LNCAP (cell line): ENCODE results near the gene RHBDF2.

ENCODE experiments used
- TF ChIP-seq, protein P1 (sequence below): fragments of 450-650 bp; IDR thresholded peaks from 2 replicates; pipeline ENCODE4 v1.5.1; 2017; ENCODE audit warnings: mild to moderate bottlenecking

Gene RHBDF2

DNA sequence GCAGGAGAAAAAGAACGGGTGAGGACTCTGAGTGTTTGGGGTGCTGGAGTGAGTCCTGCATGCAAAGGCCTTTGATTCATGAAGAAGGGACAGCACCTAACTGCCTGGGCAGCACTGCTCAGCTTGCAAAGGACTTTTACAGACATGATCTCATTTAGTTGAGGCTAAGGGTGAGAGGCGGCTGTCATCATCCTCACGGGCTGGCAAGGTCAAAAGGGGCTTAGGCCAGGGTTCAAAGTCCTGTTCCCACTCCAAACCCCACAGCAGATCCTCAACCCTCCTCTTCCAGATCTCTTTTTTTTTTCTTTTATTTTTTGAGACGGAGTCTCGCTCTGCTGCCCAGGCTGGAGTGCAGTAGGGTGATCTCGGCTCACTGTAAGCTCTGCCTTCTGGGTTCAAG lies 4.8 kb downstream of the RHBDF2 start:
- TF ChIP-seq, protein P1, sequence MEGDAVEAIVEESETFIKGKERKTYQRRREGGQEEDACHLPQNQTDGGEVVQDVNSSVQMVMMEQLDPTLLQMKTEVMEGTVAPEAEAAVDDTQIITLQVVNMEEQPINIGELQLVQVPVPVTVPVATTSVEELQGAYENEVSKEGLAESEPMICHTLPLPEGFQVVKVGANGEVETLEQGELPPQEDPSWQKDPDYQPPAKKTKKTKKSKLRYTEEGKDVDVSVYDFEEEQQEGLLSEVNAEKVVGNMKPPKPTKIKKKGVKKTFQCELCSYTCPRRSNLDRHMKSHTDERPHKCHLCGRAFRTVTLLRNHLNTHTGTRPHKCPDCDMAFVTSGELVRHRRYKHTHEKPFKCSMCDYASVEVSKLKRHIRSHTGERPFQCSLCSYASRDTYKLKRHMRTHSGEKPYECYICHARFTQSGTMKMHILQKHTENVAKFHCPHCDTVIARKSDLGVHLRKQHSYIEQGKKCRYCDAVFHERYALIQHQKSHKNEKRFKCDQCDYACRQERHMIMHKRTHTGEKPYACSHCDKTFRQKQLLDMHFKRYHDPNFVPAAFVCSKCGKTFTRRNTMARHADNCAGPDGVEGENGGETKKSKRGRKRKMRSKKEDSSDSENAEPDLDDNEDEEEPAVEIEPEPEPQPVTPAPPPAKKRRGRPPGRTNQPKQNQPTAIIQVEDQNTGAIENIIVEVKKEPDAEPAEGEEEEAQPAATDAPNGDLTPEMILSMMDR: no peak

DNA sequence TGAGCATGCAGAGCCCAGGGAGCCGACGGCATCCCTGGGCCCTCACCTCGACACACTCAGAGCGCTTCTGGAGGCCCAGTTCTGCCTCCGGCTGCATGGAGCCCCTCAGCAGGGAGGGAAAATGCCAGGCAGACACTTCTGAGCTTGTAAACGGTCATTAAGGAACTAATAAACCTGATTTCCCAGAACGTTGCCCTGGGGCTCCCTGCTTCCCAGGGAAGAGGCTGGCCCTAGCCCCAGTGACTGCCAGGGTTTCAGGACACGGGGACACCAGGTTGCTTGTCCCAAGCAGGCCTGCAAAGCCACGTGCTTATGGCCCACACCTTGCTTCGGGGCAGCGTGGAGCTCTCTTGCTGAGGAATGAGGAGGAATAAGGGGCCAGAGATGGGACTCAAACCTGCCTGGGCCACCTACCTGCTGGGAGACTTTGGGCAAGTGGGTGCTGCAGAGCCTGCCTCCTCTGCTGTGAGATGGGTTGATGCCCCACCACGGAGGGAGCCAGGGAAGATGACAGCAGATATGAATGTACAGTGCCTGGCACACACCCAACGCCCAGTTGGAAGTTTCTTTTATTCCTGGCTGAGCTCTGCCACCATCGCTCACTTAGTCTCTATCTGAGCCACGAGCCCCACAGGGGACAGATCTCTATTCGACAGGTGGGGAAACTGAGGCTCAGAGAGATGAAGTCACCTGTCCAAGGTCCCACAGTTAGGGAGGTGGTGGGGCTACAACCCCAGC lies 5.4 kb downstream of the RHBDF2 start:
- TF ChIP-seq, protein P1: no peak

DNA sequence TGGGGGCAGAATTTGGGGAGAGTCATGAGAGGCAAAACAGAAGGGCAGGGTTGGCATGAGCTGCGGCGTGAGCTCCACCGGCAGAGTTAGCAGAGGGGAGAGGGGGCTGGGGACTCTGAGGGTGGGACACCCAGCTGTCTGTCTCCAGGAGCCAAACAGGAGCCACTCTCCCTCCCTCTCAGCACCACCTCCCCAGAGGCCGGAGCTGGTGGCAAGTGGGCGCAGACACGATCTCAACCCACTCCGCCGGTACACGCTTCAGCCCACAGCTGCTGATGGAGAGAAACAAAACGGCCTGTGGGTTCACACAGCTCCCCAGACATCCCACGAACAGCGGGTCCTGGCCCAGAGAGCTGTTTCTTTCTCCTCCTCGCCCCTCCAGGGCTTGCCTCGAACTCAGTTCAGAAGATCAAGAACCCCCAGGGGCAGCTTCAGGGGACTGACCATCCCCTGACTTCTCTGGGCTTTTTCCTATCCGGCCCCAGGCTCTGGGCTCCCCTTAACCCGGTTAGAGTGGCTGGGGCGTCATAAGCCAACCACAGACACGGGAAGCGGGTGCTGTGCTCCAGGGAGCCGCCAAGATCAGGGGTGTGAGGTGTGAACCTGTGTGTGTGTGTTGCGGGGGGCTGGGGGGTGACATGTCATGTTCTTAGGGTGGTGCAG lies 7.6 kb downstream of the RHBDF2 start:
- TF ChIP-seq, protein P1: no peak

DNA sequence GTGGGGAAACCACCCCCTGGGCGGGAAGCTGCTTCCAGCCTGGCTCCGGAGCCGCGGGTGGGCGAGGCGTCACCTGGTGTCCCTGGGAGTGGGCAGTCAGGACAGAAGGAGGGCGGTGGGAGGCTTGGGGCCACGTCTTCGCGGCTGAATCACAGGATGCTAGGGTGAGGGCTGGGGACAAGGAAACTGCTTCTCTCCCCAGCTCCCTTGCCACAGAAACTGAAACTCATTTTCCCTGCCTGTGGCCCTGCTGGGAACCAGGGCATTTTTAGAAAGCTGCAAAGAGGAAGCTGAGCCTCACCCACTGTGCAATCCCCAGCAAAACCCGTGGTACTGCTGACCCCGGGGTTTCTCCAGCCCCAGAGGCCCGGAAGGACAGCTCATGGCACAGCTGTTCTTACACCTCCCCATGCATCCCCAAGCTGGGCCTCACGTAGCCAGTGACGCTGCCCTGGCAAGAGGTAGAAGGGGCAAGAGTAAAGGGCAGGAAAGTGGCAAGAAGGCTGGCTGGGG lies 8.2 kb downstream of the RHBDF2 start:
- TF ChIP-seq, protein P1: no peak

DNA sequence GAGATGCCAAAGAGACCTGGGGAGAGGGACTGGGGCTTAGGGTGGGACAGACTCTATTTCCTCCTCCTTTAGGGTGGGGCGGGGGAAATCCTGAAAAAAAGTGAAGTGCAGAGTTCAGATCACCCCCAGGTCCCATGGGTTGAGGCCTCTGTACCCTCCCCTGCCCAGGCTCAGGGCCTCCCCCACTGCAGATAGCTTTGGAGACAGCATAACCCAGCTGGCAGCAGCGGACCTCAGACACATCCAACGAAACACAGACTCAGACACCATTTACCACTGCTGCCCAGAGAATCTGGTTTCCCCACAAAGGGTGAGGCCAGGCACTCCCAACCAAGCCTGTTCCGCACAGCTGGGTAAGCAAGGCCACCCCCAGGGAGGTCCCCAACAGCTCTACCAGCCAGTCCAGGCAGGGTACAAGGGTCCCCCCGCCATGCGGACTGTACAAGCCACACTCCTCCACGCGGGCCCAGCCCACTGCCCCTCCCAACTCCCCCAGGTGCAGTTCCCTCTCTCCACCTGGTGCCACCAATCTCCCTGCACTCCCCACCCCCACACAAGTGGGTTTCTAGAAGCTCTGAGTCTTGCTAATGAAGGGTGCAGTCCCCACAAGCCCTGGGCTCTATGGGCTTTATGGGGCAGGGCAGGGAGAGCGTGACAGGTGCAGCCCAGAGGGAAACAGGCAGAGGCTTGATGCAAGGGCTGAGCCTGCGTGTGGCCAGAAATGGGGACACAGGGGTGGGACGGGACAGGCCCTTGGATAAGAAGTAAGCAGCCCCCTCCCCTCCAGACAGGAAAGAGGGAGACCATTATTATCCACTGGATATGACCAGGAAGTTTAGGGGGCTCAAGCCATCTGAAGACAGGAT lies 8.9 kb downstream of the RHBDF2 start:
- TF ChIP-seq, protein P1: no peak

DNA sequence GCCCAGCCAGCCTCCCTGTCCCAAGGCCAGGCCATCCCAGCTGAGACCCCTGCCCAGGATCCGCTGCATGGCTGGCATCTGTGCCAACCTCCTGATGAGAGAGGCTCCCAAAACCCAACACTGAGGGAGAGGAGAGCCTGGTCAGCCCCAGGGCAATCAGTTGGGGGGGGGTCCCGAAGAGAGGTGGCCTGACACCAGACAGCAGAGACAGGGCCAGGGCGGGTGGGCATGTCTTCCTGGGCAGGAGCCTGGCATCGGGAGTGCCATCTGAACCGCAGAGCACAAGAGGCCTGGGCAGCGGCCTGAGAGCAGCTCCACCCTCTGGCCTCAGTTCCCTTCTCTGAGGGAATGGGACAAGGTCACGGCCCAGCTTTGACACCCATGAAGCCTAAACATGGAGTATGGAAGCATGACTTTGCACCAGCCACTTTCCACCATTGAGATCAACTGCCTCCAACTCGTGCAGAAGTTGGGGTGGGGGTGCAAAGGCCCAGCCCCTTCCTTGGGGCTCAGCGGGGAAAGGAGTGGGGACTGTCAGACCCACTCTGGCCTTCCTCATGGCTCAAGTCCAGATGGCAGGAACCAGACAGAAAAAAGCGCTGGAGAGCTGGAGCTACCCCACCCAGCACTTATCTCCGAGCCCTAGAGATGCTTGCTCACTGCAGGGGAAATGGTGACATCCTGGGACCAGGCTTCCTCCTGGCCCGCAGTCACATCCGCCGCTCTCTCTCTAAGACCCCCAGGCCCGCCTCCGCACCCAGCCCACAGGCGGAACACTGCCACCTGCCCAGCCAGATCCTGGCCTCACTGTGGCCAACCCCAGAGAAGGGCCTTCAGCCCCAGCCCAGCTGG lies 9.7 kb downstream of the RHBDF2 start:
- TF ChIP-seq, protein P1: no peak
